D721Med (cell line): ENCODE results near the gene SKI.

Experiments
- DNase-seq: peaks from one replicate; pipeline ENCODE4 v3.0.0; 2011; ENCODE audit warnings: low spot score; ENCODE audit not compliant: insufficient read length
- FAIRE-seq: peaks from 2 replicates; lab custom pipeline; 2011; peaks lifted over from hg19 to GRCh38; lab: Jason Lieb, UNC
- TF ChIP-seq, protein P1 (sequence below): IDR thresholded peaks from 2 replicates; pipeline ENCODE4 v1.5.1; 2012; ENCODE audit warnings: mild to moderate bottlenecking, control low read depth; ENCODE audit not compliant: insufficient read depth; ENCODE audit errors: missing control alignments

The SKI gene

DNA sequence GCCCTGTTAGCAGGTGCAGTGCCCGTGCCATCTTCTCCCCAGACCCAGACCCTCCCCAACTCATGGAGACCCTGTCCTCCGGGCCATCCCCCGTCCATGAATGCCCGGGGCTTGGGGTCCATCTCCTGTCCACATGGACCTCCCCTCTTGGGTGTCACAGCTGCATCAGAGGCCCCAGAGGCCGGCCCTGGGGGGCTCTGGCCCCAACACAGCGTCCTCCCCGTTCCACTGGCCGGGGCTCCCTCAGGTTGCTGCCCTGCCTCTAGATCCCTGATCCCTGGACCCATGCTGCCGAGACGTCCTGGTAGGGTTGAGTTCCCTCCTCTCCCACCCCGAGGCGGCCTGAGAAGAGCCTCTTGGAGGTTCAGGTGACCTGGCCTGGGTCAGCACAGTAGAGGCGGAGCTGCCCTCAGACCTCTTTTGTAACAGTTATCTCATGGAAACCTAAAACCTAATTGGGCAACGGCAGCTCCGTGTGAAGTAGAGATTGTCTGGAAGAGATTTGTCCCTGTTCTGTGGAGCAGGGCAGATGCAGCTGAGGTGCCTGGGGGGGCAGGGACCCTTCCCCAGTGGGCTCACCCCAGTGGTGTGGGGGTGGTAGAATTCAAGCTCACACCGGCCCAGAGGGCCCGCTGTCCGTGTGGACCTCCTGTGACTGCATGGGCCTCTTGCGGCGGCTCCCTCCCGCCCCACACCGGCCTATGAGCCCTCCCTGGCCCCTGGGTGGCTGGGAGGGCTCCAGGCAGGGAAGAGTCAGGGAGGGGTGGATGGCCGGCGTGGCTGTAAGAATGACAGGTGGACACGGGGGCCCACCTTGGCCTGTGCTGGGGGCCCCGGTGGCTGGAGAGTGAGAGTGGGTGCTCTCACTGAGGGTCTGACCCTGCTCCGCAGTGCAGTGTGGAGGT lies 56.1 kb downstream of the SKI start:
- DNase-seq: no peak
- TF ChIP-seq, protein P1, sequence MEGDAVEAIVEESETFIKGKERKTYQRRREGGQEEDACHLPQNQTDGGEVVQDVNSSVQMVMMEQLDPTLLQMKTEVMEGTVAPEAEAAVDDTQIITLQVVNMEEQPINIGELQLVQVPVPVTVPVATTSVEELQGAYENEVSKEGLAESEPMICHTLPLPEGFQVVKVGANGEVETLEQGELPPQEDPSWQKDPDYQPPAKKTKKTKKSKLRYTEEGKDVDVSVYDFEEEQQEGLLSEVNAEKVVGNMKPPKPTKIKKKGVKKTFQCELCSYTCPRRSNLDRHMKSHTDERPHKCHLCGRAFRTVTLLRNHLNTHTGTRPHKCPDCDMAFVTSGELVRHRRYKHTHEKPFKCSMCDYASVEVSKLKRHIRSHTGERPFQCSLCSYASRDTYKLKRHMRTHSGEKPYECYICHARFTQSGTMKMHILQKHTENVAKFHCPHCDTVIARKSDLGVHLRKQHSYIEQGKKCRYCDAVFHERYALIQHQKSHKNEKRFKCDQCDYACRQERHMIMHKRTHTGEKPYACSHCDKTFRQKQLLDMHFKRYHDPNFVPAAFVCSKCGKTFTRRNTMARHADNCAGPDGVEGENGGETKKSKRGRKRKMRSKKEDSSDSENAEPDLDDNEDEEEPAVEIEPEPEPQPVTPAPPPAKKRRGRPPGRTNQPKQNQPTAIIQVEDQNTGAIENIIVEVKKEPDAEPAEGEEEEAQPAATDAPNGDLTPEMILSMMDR: no peak
- FAIRE-seq: no peak

DNA sequence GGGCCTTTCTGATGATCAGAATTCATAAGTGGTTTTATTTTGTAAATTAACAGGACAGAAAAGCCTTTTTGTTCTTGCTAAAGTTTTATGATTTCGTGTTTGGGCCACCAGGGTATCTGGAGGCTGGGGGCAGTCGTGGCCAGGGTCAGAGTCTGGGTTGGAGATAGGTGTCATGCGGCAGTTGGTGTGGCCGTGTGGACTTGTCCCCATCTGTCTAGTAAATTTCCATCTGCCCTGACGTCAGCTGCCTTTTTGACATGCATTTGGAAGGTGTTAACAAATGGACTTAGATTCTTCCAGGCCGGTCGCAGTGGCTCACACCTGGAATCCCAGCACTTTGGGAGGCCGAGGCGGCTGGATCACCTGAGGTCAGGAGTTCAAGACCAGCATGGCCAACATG lies 56.8 kb downstream of the SKI start:
- FAIRE-seq (no peak), DNase-seq (no peak)
- TF ChIP-seq, protein P1: no peak

DNA sequence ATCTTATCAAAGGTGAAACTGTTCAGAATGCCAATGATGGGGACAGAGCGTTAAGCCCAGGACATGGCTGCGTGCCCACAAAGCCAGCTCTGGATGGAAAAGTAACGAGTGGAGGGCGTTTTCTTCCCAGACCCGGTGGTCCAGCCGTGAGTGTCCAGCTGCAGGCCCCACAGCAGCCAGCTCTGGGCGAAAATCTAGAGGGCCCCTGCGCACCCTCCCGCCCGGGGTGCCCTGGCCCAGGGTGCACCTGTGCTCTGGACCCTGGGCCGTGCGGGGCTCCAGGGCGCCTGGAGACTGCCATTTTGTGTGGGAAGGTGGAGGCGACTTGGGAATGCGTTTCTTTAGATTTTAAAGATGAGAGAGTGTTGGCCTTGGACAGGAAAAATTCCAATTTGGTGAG lies 58.8 kb downstream of the SKI start:
- TF ChIP-seq, protein P1: no peak
- DNase-seq (no peak), FAIRE-seq (no peak)

DNA sequence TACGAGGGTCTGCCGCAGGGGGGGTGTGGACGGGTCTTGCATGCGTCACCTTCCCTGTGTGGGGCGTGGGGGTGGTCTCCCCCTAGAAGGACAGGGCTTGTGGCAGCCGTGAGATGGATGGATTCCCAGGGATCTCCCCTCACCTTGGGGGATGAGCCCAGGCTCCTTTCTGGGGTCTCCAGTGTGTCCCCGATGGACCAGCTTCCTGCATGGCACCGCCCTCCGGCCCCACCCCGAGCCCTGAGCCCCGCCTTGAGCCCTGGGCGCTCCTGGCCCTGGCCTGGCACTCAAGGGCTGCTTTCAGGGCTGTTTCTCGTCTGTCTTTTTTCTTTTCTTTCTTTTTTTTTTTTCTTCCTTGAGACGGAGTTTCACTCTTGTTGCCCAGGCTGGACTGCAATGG lies 59.5 kb downstream of the SKI start:
- TF ChIP-seq, protein P1: no peak
- DNase-seq (no peak), FAIRE-seq (no peak)

DNA sequence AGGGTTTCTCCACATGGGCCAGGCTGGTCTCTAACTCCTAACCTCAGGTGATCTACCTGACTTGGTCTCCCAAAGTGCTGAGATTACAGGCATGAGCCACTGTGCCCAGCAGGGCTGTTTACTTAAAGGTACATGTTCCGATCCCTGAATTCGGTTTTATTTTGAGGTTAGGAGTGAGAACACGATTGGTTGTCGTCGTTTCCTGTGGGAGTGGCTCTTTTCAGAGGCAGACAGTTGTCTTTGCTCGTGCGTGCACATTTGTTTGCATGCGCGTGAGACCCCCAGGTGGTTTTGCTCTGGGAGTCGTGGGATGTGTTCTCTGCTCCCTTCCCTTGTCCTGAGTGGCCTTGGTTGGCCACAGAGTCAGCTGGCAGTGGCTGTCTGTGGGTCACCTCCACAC lies 60.2 kb downstream of the SKI start:
- TF ChIP-seq, protein P1: no peak
- FAIRE-seq: no peak
- DNase-seq: no peak

DNA sequence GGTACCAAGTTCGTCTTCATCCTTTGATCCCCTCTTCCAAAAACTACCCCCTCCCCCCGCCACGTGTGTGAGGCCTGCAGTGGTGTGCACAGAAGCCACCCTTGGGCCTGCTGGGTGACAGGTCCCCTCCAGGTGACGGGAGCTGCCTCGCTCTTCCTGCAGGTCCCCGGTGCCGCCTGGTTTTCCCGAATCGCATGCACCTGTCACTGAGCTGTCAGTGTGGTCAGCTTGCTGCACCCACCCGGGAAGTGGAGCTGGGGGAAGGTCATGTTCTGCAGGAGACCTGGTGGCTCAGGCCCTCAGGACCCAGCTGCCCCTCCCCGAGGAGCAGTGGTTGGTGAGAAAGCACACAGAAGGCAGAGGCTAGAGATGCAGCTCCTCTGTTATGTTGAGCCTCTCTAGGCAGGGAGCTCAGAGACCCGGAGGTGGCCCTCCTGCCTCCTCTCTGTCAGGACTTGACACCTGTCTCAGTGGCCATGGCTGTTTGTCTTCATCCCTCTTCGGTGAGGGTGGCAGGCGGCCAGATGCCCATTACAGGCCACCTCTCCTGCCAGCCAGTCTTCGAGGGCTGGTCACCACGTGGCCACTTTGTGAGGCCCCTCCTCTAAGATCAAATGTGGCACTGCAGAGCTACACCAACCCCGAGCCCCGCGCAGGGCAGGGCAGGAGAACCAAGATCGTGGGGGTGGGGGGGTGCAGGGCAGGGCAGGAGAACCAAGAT lies 60.9 kb downstream of the SKI start:
- TF ChIP-seq, protein P1: no peak
- DNase-seq (no peak), FAIRE-seq (no peak)
